Stimulated activated CD4-positive, alpha-beta T cell treated with anti-CD3 and anti-CD28 coated beads, Interleukin-4, amount 100 ng/mL, for 48 hours (primary cell): ENCODE data around the gene EXT2.

Experiments
- DNase-seq, 2 donors: peaks; one replicate each; pipeline ENCODE4 v3.0.0-alpha.2; 2020; ENCODE audit warnings: low read depth in 2 of 2

EXT2 gene

DNA sequence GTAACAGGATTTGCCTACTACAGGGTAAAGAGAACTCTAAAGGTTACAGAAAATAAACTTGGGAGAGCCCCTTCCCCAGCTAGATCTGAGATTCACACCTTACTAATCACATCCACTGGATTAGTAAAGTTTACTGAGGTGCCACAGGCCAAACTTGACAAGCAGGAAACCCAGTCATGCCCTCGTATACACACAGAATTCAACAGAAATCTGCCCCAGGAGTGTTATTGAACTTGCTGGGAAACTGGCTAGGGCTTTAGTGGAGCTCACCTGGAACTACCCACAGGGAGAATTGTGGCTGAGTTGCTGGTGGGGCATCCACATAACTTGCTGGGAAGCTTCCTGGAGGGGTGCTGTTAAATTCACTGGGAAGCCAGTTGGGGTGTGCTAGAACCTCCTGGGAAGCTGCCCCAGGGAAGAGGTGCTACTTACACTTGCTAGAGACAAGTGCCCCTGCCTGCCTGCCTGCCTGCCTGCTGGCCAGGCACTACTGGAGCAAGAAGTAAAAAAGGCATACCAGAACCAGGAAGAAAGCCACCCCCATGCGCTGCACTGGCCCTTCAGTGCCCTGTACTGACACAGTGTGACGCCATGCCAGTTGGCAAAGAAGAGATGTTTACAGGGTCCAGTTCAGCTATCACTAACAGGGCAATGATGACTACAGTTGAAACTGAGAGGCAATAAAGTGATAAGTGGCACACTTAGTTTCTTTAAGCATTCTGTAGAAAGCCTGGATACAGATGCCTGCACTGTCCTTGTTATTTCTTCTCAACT is 108.0 kb downstream of the EXT2 start:
- no peak for DNase-seq

DNA sequence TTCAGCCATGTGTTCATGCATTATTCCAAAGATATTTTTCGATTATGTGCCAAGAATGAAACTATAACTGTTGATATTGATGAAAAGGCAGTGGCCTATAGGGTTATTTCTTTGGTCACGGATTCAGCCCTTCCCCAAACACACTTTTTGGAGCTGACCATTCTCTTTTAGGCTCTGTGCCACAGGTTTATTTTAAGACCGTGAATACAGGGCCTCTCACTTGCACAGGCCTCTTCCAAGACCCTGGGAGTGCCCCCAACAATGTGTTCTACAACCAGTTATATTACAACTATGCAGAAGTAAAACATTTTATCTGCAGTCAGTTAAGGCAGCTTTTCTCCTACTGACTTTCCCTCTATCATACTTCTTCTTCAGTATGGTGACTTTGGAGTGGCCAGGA is 109.9 kb downstream of the EXT2 start:
- no peak for DNase-seq

GRCh38 chr11:44205836-44206235 is 110.4 kb downstream of the EXT2 start:
- DNase-seq, result no peak

- DNase-seq, result no peak
Observed at GRCh38 chr11:44207292-44207691, 111.8 kb downstream of the EXT2 start.

DNA sequence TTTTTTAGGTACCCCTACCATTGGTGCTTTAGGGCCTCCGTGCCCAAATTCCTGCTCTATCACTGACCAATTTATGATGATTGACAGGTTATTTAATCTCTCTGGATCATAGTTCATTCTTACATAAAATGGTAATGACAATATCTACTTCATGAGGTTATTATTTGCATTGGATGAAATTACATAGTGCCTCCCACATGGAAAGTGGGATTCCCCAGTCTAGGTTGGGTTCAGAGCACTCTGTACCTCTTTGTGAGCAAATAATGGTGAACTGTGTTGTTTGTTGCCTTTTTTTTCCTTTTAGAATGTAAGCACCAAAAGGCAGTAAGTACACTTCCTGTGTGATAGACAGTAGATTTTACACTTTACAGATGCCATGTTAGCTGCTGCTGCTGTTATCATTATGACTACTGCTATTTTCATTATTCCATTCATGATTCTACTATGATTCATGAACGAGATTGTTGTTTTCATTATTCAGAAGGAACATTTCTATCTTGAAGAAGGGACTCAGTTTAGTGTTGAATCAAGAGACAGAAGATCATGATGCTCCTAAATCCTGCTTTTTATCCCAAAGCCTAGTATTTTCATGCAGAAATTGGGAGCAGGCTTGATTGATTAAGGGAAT is 113.6 kb downstream of the EXT2 start:
- no peak for DNase-seq

- DNase-seq, result no peak
Observed at GRCh38 chr11:44212128-44212527, 116.7 kb downstream of the EXT2 start.

GRCh38 chr11:44213148-44213547 is 117.7 kb downstream of the EXT2 start:
- no peak for DNase-seq

DNA sequence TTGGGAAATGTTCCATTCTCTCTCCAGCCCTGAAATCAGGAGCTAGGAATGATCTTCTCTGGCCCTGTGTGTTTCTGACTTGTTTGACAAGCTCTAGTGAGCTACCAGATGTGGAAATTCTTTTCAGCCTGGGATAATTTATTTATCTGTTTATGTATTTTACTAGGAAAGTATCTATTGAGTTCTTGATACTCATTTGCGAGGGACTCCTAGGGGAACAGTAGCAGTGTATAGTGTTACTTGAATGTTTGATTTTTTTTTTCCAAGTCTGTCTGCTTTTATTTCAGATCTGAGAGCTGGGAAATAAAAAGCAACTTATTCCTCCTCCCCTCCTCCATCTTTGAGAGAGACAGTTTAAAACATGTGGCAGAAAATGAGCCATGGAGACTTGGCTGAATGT is 122.0 kb downstream of the EXT2 start:
- no peak for DNase-seq

GRCh38 chr11:44219830-44220796 is 124.6 kb downstream of the EXT2 start:
- no peak for DNase-seq

GRCh38 chr11:44221456-44221855 is 126.0 kb downstream of the EXT2 start:
- DNase-seq, result no peak

- no peak for DNase-seq
Observed at GRCh38 chr11:44221992-44222391, 126.5 kb downstream of the EXT2 start.

- no peak for DNase-seq
Observed at GRCh38 chr11:44223238-44223637, 127.8 kb downstream of the EXT2 start.

GRCh38 chr11:44224867-44225501 is 129.5 kb downstream of the EXT2 start:
- DNase-seq, result no peak

DNA sequence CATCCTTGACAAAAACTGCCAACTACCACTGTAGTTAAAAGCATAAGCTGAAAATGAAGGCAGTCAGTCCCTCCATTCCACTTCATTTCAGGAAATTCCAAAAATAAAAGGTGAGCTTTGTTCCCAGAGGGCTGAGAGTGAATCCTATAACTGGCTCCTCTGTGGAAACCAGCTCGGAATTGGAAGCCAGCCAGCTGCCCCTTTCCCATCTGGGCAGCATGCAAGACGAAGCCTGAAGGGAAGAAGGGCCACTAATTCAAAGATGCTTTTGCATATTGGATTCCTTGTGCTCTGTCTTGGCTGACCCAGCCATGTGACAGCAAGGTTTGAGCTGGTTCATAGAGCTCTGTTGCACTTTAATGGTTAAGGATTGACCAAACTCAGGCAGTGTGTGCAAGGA is 131.0 kb downstream of the EXT2 start:
- DNase-seq, result no peak

DNA sequence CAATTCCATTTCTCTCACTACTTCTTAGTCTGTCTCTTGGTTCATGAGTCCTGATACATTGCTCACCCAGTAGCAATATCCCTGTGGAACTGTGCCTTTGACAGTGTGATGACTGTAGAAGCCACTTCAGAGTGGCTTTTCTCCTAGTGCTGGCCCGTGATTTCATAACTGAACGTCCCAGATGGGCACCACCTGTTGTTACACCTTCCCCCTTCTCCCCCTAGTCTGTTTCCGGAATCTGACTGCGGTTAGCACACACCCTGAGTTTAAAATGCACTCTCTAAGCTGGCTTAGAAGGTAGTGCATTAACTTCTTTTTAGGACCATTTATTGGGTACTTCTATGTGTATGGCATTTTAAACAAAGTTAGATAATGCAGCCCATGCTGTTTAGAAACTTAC is 131.5 kb downstream of the EXT2 start:
- no peak for DNase-seq

- DNase-seq, result no peak
Observed at GRCh38 chr11:44228379-44228778, 132.9 kb downstream of the EXT2 start.

- DNase-seq, result no peak
Observed at GRCh38 chr11:44229098-44229497, 133.6 kb downstream of the EXT2 start.

GRCh38 chr11:44229624-44230023 is 134.1 kb downstream of the EXT2 start:
- DNase-seq, result no peak

- DNase-seq, result no peak
Observed at GRCh38 chr11:44235765-44236201, 140.3 kb downstream of the EXT2 start.

- no peak for DNase-seq
Observed at GRCh38 chr11:44236296-44236695, 140.8 kb downstream of the EXT2 start.

GRCh38 chr11:44237156-44237555 is 141.7 kb downstream of the EXT2 start:
- DNase-seq, result no peak

DNA sequence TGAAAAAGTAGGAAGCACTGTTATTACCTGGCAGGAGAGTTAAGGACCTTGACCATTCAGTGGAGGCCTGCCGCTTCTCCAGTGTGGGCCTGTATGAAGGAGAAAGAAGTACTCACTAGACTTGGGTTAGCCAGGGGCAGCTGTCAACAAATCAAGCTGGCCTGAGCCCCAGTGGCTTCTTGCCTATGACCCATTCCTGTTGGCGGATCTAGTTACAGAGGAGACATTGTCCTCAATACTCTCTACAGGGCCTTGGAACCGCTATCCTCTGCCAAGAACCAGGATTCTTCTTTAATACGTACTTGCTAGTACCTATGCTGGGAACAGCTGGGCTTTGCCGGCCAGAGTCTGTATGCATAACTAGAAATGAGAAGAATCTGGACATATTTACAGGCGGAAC is 146.4 kb downstream of the EXT2 start:
- DNase-seq, result no peak
